Uterus (tissue), 4 donors: ENCODE measurements around the gene ZBTB40. TPM values are rescaled to one million over a fixed set of nuclear protein-coding genes. Genes with fewer than 3 reads are reported as not detected.

ENCODE experiments used
- DNase-seq, 2 donors: peaks; one replicate each; pipeline ENCODE4 v3.0.0-alpha.2; 2019 to 2020
- H3K27ac ChIP-seq, 2 donors: fragments of 200-600 bp; sonication (generic); 1 replicate in 1 of 2; 2 replicates in 1 of 2; pipeline ENCODE4 v1.5.1; 2016 to 2018
- H3K27me3 ChIP-seq, 2 donors: fragments of 200-600 bp; sonication (generic); one replicate each; pipeline ENCODE4 v1.5.1; 2018 to 2019; ENCODE audit warnings: control low read depth in 1 of 2
- H3K36me3 ChIP-seq, 2 donors: fragments of 200-600 bp; sonication (generic); one replicate each; pipeline ENCODE4 v1.5.1; 2019; ENCODE audit warnings: control low read depth in 1 of 2
- H3K4me1 ChIP-seq, 2 donors: fragments of 200-600 bp; sonication (generic); one replicate each; pipeline ENCODE4 v1.5.1; 2018 to 2019; ENCODE audit warnings: control low read depth in 1 of 2
- H3K4me3 ChIP-seq, 2 donors: fragments of 200-600 bp; sonication (generic); 1 replicate in 1 of 2; 2 replicates in 1 of 2; pipeline ENCODE4 v1.5.1; 2018 to 2019; ENCODE audit warnings: mild to moderate bottlenecking in 1 of 2
- H3K9me3 ChIP-seq, 2 donors: fragments of 200-600 bp; sonication (generic); one replicate each; pipeline ENCODE4 v1.5.1; 2019; ENCODE audit warnings: control low read depth in 1 of 2
- POLR2A ChIP-seq, 2 donors: fragments of 450-650 bp; IDR thresholded peaks; one replicate each; pipeline ENCODE4 v1.6.1; 2016; ENCODE audit warnings: antibody characterized with exemption in 2 of 2, mild to moderate bottlenecking in 1 of 2, moderate library complexity in 1 of 2
- intact Hi-C: fragments of 100-400 bp; cut with DNase I; formaldehyde crosslinking; loops from one replicate; pipeline ENCODE4 v1.15.1; 2023; ENCODE audit warnings: low total_unique reads
- total RNA-seq, 4 donors: library from RNA; depleted of rRNA in 3 of 4; stranded (reverse); fragments of >200 nt in 3 of 4; gene quantifications; one replicate each; pipeline versions ENCODE4 v1.1.0 to v1.2.4, GENCODE V29; 2014 to 2023
- TF ChIP-seq, protein P1 (sequence below), 4 experiments: fragments of 200-600 bp in 2 of 4; fragments of 450-650 bp in 2 of 4; sonication (generic) in 2 of 4; IDR thresholded peaks; one replicate each; pipeline ENCODE4 v1.5.1; 2016 to 2019; ENCODE audit warnings: antibody characterized with exemption in 4 of 4, mild to moderate bottlenecking in 2 of 4, moderate library complexity in 1 of 4
- donor health status: DM: yes; HTN: yes; CAD: no.

The ZBTB40 gene
- total RNA-seq, 4 donors from 2014 or later = 8.2 to 34.2 (median 16.6) TPM

- DNase-seq = no peak
- Histone ChIP-seq H3K27ac (no peak overlapping the region), H3K4me1 (no peaks in the 10 kb centered on the region), H3K9me3 (no peaks in the 10 kb centered on the region), H3K36me3 (no peaks in the 10 kb centered on the region), H3K4me3 (no peak overlapping the region), H3K27me3 (no peaks in the 10 kb centered on the region)
- no peak for TF ChIP-seq POLR2A (IDR thresholded peaks at IDR 0.05)
- TF ChIP-seq, protein P1, sequence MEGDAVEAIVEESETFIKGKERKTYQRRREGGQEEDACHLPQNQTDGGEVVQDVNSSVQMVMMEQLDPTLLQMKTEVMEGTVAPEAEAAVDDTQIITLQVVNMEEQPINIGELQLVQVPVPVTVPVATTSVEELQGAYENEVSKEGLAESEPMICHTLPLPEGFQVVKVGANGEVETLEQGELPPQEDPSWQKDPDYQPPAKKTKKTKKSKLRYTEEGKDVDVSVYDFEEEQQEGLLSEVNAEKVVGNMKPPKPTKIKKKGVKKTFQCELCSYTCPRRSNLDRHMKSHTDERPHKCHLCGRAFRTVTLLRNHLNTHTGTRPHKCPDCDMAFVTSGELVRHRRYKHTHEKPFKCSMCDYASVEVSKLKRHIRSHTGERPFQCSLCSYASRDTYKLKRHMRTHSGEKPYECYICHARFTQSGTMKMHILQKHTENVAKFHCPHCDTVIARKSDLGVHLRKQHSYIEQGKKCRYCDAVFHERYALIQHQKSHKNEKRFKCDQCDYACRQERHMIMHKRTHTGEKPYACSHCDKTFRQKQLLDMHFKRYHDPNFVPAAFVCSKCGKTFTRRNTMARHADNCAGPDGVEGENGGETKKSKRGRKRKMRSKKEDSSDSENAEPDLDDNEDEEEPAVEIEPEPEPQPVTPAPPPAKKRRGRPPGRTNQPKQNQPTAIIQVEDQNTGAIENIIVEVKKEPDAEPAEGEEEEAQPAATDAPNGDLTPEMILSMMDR (IDR thresholded peaks at IDR 0.05) = no peak
- intact Hi-C loops = no loop called here
Observed at GRCh38 chr1:22457836-22458235, 6.2 kb downstream of the ZBTB40 start.

- intact Hi-C loops = no loop called here
- TF ChIP-seq POLR2A (IDR thresholded peaks at IDR 0.05) = no peak
- TF ChIP-seq, protein P1 (IDR thresholded peaks at IDR 0.05) = no peak
- Histone ChIP-seq H3K4me3 (no peak overlapping the region), H3K27ac (no peak overlapping the region), H3K36me3 (no peaks in the 10 kb centered on the region), H3K9me3 (no peaks in the 10 kb centered on the region), H3K27me3 (no peaks in the 10 kb centered on the region), H3K4me1 (no peaks in the 10 kb centered on the region)
- no peak for DNase-seq
Observed at GRCh38 chr1:22461100-22461499, 9.4 kb downstream of the ZBTB40 start.

- H3K36me3 ChIP-seq = no peaks in the 10 kb centered on the region
- intact Hi-C loops = no loop called here
- no peaks in the 10 kb centered on the region for H3K4me1 ChIP-seq
- DNase-seq = no peak
- no peak overlapping the region for H3K27ac ChIP-seq
- no peak overlapping the region for H3K4me3 ChIP-seq
- TF ChIP-seq POLR2A (IDR thresholded peaks at IDR 0.05) = no peak
- TF ChIP-seq, protein P1 (IDR thresholded peaks at IDR 0.05) = no peak
- no peaks in the 10 kb centered on the region for H3K9me3 ChIP-seq
- no peaks in the 10 kb centered on the region for H3K27me3 ChIP-seq
Observed at GRCh38 chr1:22461678-22462527, 10.3 kb downstream of the ZBTB40 start.

GRCh38 chr1:22462928-22463327 is 11.3 kb downstream of the ZBTB40 start:
- DNase-seq = no peak
- no peaks in the 10 kb centered on the region for H3K27me3 ChIP-seq
- H3K4me1 ChIP-seq = no peaks in the 10 kb centered on the region
- H3K27ac ChIP-seq = no peak overlapping the region
- no peak for TF ChIP-seq POLR2A (IDR thresholded peaks at IDR 0.05)
- TF ChIP-seq, protein P1 (IDR thresholded peaks at IDR 0.05) = no peak
- no peak overlapping the region for H3K4me3 ChIP-seq
- no peaks in the 10 kb centered on the region for H3K36me3 ChIP-seq
- intact Hi-C loops = no loop called here
- no peaks in the 10 kb centered on the region for H3K9me3 ChIP-seq

DNA sequence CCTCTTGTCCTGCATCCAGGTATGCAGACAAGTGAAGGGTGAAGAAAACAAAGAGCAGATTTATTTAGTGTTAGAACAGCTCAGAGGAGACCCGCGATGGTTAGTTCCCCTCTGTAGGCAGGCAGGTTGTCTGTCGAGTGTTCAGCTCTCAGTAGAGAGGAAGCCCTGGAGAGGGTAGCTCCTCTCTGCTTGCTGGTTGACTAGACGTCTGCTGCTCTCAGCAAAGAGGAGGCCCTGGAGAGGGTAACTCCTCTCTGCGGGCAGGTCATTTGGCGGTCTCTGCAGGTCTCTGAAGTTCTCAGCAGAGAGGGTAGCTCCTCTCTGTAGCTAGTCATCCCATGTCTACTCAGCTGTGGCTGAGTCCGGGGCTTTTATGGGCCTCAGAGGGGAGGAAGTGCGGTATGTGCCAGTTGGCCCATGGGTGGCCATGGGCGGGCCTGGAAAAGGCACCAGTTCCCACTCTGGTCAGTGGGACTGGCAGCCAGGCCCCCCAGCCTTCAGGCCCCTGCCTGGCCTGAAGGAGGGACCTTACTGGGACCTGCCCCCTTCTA is 13.4 kb downstream of the ZBTB40 start:
- intact Hi-C loops = no loop called here
- H3K36me3 ChIP-seq = no peaks in the 10 kb centered on the region
- no peaks in the 10 kb centered on the region for H3K9me3 ChIP-seq
- no peak overlapping the region for H3K27ac ChIP-seq
- no peak for DNase-seq
- H3K4me3 ChIP-seq = no peak overlapping the region
- H3K4me1 ChIP-seq = no peaks in the 10 kb centered on the region
- no peak for TF ChIP-seq POLR2A (IDR thresholded peaks at IDR 0.05)
- TF ChIP-seq, protein P1 (IDR thresholded peaks at IDR 0.05) = no peak
- no peaks in the 10 kb centered on the region for H3K27me3 ChIP-seq
